HepG2 (cell line): ENCODE measurements around the gene SFPQ. TPM values are rescaled to one million over a fixed set of nuclear protein-coding genes. Genes with fewer than 3 reads are reported as not detected.
A peak's percentile ranks its signal among the peaks of the same experiment; 100 is the strongest.

Experiments used
- EHMT2 ChIP-seq: fragments of 200-600 bp; sonication (generic); IDR thresholded peaks from 2 replicates; pipeline ENCODE4 v1.7.0; 2017; ENCODE audit warnings: antibody characterized with exemption, low read depth, low read length, borderline replicate concordance
- HNF4A ChIP-seq: sonication (generic); formaldehyde crosslinking; IDR thresholded peaks from 2 replicates; pipeline ENCODE4 v1.4.0; 2020; ENCODE audit warnings: missing genetic modification reagents
- HNRNPUL1 ChIP-seq: fragments of 200-400 bp; formaldehyde crosslinking; IDR thresholded peaks from 2 replicates; pipeline ENCODE4 v1.6.1; 2017; ENCODE audit warnings: low read depth, mild to moderate bottlenecking, low read length, moderate library complexity
- KLF16 ChIP-seq, 2 experiments: sonication (generic) in 1 of 2; formaldehyde crosslinking in 1 of 2; IDR thresholded peaks; 2 replicates each; pipeline versions ENCODE4 v1.6.1 to v1.8.0; 2016 to 2023; ENCODE audit warnings: missing genetic modification reagents in 2 of 2, missing compliant biosample characterization in 1 of 2
- RAD21 ChIP-seq: fragments of 450-650 bp; formaldehyde crosslinking; IDR thresholded peaks from 2 replicates; pipeline ENCODE4 v1.5.0; 2020; ENCODE audit warnings: mild to moderate bottlenecking
- SSRP1 ChIP-seq: IDR thresholded peaks from 2 replicates; pipeline ENCODE4 v1.6.1; 2016; ENCODE audit warnings: control low read depth
- ZFP36L2 ChIP-seq: sonication (generic); formaldehyde crosslinking; IDR thresholded peaks from 2 replicates; pipeline ENCODE4 v1.4.0; 2020; ENCODE audit warnings: missing genetic modification reagents
- ZNF558 ChIP-seq: sonication (generic); formaldehyde crosslinking; IDR thresholded peaks from 2 replicates; pipeline ENCODE4 v1.9.0; 2022; ENCODE audit warnings: mild to moderate bottlenecking, missing genetic modification reagents, borderline replicate concordance
- ZNF564 ChIP-seq: sonication (generic); formaldehyde crosslinking; IDR thresholded peaks from 2 replicates; pipeline ENCODE4 v1.8.1; 2023; ENCODE audit warnings: mild to moderate bottlenecking, missing genetic modification reagents
- ZNF569 ChIP-seq: sonication (generic); formaldehyde crosslinking; IDR thresholded peaks from 2 replicates; pipeline ENCODE4 v1.5.0; 2020; ENCODE audit warnings: mild to moderate bottlenecking, missing genetic modification reagents, moderate library complexity, borderline replicate concordance
- ZNF775 ChIP-seq: sonication (generic); formaldehyde crosslinking; IDR thresholded peaks from 2 replicates; pipeline ENCODE4 v1.4.0; 2020; ENCODE audit warnings: missing genetic modification reagents, mild to moderate bottlenecking, moderate library complexity, borderline replicate concordance
- ZNF883 ChIP-seq: sonication (generic); formaldehyde crosslinking; IDR thresholded peaks from 2 replicates; pipeline ENCODE4 v1.5.1; 2020; ENCODE audit warnings: mild to moderate bottlenecking, missing genetic modification reagents; ENCODE audit errors: not compliant biosample characterization
- polyA plus RNA-seq, 8 experiments: library from polyadenylated mRNA; depleted of rRNA in 3 of 8; stranded (reverse) in 7 of 8; unstranded in 1 of 8; fragments of >200 nt; fragmentation: Illumina TruSeq in 4 of 8; extraction: Trizol in 4 of 8; gene quantifications; 2 replicates each; pipeline versions ENCODE4 v1.2.1 to v1.2.3, GENCODE V29; 2011 to 2016; ENCODE audit warnings: low read depth in 4 of 8, missing spikeins in 1 of 8, mixed read lengths in 1 of 8; ENCODE audit not compliant: insufficient read depth in 1 of 8
- total RNA-seq, 5 experiments: library from RNA; depleted of rRNA; stranded (reverse); fragments of >200 nt; fragmentation: Illumina TruSeq; extraction: Trizol; gene quantifications; 2 replicates each; pipeline ENCODE4 v1.2.3, GENCODE V29; 2016; ENCODE audit warnings: low read depth in 1 of 5
- TF ChIP-seq, protein P1 (sequence below): sonication (generic); formaldehyde crosslinking; IDR thresholded peaks from 2 replicates; pipeline ENCODE4 v1.5.0; 2020; ENCODE audit warnings: missing genetic modification reagents, mild to moderate bottlenecking, borderline replicate concordance
- TF ChIP-seq, protein P2 (sequence below): sonication (generic); formaldehyde crosslinking; IDR thresholded peaks from 2 replicates; pipeline ENCODE4 v1.8.0; 2022; ENCODE audit warnings: mild to moderate bottlenecking, missing genetic modification reagents
- TF ChIP-seq, protein P3 (sequence below): sonication (generic); formaldehyde crosslinking; IDR thresholded peaks from 2 replicates; pipeline ENCODE4 v1.4.0; 2020; ENCODE audit warnings: missing genetic modification reagents
- TF ChIP-seq, protein P4 (sequence below): sonication (generic); formaldehyde crosslinking; IDR thresholded peaks from 2 replicates; pipeline ENCODE4 v1.9.0; 2021; ENCODE audit warnings: missing genetic modification reagents, mild to moderate bottlenecking, borderline replicate concordance
- TF ChIP-seq, protein P5 (sequence below): sonication (generic); formaldehyde crosslinking; IDR thresholded peaks from 2 replicates; pipeline ENCODE4 v1.4.0; 2020; ENCODE audit warnings: mild to moderate bottlenecking, missing genetic modification reagents
- TF ChIP-seq, protein P6 (sequence below): sonication (generic); formaldehyde crosslinking; IDR thresholded peaks from 2 replicates; pipeline ENCODE4 v1.5.1; 2020; ENCODE audit warnings: mild to moderate bottlenecking, missing genetic modification reagents, moderate library complexity

The SFPQ gene
- total and polyA plus RNA-seq, 2 of the 13 experiments (the other 11 are each of a cell fraction or from before 2014, with no cell fraction given) = 101 to 292 TPM

DNA sequence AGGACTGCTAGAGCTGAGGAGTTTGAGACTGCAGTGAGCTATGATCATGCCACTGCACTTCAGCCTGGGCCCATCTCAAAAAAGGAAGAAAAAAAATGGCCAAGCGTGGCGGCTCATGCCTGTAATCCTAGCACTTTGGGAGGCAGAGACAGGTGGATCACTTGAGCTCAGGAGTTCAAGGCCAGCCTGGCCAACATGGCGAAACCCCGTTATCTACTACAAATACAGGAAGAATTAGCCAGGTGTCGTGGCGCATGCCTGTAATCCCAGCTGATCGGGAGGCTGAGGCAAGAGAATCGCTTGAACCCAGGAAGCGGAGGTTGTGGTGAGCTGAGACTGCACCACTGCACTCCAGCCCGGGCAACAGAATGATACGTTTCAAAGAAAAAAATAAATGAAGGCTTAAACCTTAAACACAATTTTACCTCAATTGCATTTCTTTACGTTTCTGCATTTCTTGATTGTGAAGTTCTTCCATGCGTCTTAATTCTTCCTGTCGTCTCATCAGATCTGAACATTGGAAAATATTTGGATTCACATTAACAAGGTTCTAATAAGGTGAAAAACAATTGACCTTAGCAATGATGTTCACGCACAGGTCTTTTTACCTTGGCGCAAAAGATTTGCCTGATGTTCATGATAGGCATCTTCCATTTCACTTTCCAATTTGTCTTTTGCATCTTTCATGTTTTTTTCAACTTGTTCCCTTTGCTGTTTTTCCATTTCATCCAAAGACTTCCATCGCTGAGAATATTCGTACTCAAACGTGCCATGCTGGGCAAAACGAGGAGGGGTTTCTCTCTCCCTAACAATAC is 4.2 kb downstream of the SFPQ start (continued):
- 0 out of 2 replicates have a peak, but pooled peaks have one; percentile 18 for TF ChIP-seq RAD21 (CRISPR knock-in tag)
- TF ChIP-seq, protein P1, sequence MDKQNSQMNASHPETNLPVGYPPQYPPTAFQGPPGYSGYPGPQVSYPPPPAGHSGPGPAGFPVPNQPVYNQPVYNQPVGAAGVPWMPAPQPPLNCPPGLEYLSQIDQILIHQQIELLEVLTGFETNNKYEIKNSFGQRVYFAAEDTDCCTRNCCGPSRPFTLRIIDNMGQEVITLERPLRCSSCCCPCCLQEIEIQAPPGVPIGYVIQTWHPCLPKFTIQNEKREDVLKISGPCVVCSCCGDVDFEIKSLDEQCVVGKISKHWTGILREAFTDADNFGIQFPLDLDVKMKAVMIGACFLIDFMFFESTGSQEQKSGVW (CRISPR knock-in tag) = no peak
- no peak for TF ChIP-seq ZNF569 (CRISPR knock-in tag)
- TF ChIP-seq HNRNPUL1 = no peak
- no peak for TF ChIP-seq KLF16 (CRISPR knock-in tag; IDR thresholded peaks at IDR 0.05)
- TF ChIP-seq ZNF558 = 0 out of 2 replicates have a peak, but pooled peaks have one; percentile 51
- TF ChIP-seq ZNF564 (CRISPR knock-in tag) = no peak
- no peak for TF ChIP-seq ZNF775 (CRISPR knock-in tag)
- TF ChIP-seq, protein P2, sequence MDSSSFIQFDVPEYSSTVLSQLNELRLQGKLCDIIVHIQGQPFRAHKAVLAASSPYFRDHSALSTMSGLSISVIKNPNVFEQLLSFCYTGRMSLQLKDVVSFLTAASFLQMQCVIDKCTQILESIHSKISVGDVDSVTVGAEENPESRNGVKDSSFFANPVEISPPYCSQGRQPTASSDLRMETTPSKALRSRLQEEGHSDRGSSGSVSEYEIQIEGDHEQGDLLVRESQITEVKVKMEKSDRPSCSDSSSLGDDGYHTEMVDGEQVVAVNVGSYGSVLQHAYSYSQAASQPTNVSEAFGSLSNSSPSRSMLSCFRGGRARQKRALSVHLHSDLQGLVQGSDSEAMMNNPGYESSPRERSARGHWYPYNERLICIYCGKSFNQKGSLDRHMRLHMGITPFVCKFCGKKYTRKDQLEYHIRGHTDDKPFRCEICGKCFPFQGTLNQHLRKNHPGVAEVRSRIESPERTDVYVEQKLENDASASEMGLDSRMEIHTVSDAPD (CRISPR knock-in tag) = no peak
- TF ChIP-seq, protein P3, sequence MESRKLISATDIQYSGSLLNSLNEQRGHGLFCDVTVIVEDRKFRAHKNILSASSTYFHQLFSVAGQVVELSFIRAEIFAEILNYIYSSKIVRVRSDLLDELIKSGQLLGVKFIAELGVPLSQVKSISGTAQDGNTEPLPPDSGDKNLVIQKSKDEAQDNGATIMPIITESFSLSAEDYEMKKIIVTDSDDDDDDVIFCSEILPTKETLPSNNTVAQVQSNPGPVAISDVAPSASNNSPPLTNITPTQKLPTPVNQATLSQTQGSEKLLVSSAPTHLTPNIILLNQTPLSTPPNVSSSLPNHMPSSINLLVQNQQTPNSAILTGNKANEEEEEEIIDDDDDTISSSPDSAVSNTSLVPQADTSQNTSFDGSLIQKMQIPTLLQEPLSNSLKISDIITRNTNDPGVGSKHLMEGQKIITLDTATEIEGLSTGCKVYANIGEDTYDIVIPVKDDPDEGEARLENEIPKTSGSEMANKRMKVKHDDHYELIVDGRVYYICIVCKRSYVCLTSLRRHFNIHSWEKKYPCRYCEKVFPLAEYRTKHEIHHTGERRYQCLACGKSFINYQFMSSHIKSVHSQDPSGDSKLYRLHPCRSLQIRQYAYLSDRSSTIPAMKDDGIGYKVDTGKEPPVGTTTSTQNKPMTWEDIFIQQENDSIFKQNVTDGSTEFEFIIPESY (CRISPR knock-in tag) = peak; percentile 94
- TF ChIP-seq, protein P4, sequence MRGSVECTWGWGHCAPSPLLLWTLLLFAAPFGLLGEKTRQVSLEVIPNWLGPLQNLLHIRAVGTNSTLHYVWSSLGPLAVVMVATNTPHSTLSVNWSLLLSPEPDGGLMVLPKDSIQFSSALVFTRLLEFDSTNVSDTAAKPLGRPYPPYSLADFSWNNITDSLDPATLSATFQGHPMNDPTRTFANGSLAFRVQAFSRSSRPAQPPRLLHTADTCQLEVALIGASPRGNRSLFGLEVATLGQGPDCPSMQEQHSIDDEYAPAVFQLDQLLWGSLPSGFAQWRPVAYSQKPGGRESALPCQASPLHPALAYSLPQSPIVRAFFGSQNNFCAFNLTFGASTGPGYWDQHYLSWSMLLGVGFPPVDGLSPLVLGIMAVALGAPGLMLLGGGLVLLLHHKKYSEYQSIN = no peak
- TF ChIP-seq ZNF883 (CRISPR knock-in tag) = peak; percentile 31
- peak; percentile 77 for TF ChIP-seq HNF4A (CRISPR knock-in tag)
- TF ChIP-seq EHMT2 = no peak
- TF ChIP-seq, protein P5, sequence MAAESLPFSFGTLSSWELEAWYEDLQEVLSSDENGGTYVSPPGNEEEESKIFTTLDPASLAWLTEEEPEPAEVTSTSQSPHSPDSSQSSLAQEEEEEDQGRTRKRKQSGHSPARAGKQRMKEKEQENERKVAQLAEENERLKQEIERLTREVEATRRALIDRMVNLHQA = no peak
- no peak for TF ChIP-seq ZFP36L2 (CRISPR knock-in tag)
- TF ChIP-seq, protein P6, sequence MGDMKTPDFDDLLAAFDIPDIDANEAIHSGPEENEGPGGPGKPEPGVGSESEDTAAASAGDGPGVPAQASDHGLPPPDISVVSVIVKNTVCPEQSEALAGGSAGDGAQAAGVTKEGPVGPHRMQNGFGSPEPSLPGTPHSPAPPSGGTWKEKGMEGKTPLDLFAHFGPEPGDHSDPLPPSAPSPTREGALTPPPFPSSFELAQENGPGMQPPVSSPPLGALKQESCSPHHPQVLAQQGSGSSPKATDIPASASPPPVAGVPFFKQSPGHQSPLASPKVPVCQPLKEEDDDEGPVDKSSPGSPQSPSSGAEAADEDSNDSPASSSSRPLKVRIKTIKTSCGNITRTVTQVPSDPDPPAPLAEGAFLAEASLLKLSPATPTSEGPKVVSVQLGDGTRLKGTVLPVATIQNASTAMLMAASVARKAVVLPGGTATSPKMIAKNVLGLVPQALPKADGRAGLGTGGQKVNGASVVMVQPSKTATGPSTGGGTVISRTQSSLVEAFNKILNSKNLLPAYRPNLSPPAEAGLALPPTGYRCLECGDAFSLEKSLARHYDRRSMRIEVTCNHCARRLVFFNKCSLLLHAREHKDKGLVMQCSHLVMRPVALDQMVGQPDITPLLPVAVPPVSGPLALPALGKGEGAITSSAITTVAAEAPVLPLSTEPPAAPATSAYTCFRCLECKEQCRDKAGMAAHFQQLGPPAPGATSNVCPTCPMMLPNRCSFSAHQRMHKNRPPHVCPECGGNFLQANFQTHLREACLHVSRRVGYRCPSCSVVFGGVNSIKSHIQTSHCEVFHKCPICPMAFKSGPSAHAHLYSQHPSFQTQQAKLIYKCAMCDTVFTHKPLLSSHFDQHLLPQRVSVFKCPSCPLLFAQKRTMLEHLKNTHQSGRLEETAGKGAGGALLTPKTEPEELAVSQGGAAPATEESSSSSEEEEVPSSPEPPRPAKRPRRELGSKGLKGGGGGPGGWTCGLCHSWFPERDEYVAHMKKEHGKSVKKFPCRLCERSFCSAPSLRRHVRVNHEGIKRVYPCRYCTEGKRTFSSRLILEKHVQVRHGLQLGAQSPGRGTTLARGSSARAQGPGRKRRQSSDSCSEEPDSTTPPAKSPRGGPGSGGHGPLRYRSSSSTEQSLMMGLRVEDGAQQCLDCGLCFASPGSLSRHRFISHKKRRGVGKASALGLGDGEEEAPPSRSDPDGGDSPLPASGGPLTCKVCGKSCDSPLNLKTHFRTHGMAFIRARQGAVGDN = peak; percentile 50
- no peak for TF ChIP-seq SSRP1 (CRISPR knock-in tag)
